Measurements from ENCODE around the gene GUCY1A2.
A peak's percentile ranks its signal among the peaks of the same experiment; 100 is the strongest.
"Not testable (repeated sequence)": the region's sequence is repeated elsewhere in the genome, so short reads cannot be mapped to it uniquely, and the experiment has no call there.

The GUCY1A2 gene

DNA sequence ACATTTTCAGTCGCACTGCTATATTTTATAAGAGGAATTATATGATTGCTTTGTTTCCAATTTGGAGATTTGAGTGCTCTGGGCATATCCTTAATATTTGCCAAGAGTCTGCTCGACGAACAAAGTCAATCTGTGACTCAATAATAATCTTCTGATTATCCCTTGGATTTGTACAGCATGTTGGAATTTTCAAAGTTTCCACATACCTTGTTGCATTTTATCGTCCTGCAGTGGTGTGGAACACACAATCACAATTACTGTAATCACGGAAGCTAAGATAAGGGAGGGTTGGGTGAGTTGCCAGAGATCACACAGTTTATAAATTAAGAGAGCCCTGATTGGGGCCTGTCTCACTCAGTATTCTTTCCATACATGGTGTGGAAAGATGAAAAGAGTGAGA, 189.3 kb downstream of the GUCY1A2 start:
- DNase-seq: no peak

- no peak for DNase-seq
Measured at GRCh38 chr11:106828576-106828975, 189.7 kb downstream of the GUCY1A2 start.

- DNase-seq: no peak
Measured at GRCh38 chr11:106827687-106828086, 190.6 kb downstream of the GUCY1A2 start.

- not testable (repeated sequence) for DNase-seq
Measured at GRCh38 chr11:106826558-106826957, 191.7 kb downstream of the GUCY1A2 start.

DNA sequence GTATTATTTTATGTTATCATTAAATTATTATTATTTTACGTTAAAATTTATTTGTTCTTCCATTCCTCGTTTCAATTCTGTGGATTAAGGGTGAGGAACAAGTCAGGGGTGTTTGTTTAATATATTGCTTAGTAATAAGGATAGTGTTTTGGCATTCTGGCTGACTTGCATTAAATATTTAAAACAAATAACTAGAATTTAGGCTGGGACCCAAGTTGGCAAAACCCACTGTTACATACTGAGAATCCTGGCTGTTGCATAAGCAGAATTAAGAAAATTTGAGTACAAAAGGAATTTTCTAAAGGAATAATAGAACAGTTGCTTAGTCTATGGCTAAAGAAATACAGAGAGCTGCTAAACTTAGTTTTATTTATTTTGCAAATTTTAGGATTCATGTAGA, 196.4 kb downstream of the GUCY1A2 start:
- no peak for DNase-seq

DNA sequence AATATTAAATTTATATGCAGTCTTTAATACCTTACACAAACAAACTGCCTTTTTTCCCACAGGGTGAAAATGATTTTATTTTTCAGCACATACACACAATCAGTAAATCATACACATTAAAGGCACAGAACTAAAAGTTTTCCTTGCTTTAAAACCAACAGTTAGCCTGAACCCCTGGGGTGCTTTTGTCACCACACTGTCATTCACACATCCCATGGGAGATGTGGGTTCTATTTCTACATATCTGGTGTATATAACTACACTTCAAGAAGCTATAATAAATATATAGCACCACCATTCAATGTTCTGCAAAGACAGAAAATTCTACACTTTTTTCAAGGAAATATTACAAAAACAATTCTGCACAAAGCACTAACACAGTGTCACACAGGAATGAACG, 197.0 kb downstream of the GUCY1A2 start:
- peak; percentile 9 for DNase-seq

GRCh38 chr11:106818443-106818842, 199.8 kb downstream of the GUCY1A2 start:
- DNase-seq: no peak

GRCh38 chr11:106815209-106815608, 203.1 kb downstream of the GUCY1A2 start:
- DNase-seq: no peak

DNA sequence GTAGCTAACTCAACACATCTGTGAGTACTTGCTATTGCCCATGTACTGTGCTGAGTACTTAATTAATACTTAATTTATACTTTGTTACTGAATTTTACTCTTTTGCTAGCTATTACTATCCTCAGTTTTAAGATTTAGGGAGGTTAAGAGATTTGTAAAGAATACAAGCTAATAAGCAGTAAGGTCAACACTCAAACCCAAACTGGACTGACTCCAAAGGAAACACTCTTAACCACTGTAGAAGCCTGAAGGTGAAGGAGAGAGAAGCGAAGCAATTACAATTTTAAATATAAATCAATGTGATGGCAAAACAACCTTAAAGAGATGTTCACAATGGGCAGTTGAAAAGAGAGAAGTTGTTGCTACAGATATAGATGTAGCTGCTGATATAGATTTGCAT, 204.5 kb downstream of the GUCY1A2 start:
- no peak for DNase-seq

DNA sequence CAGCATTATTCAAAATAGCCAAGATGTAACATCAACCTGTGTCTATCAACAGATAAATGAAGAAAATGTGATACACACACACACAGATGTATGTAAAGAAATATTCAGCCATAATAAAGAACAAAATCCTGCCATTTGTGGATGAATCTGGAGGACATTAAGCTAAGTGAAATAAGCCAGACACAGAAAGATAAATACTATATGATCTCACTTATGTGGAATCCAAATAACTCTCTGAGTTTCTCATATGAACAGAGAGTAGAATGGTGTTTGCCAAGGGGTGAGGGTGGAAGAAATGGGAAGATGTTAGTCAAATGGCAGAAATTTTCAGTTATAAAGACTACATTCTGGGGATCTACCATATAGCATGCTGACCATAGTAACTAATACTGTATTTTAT, 224.2 kb downstream of the GUCY1A2 start:
- DNase-seq: no peak

GRCh38 chr11:106789406-106789805, 228.9 kb downstream of the GUCY1A2 start:
- no peak for DNase-seq

GRCh38 chr11:106787454-106787853, 230.8 kb downstream of the GUCY1A2 start:
- DNase-seq: no peak

GRCh38 chr11:106785913-106786650, 232.2 kb downstream of the GUCY1A2 start:
- DNase-seq: no peak

- not testable (repeated sequence) for DNase-seq
Measured at GRCh38 chr11:106777302-106777701, 241.0 kb downstream of the GUCY1A2 start.

GRCh38 chr11:106770489-106771085, 247.7 kb downstream of the GUCY1A2 start:
- DNase-seq: no peak

DNA sequence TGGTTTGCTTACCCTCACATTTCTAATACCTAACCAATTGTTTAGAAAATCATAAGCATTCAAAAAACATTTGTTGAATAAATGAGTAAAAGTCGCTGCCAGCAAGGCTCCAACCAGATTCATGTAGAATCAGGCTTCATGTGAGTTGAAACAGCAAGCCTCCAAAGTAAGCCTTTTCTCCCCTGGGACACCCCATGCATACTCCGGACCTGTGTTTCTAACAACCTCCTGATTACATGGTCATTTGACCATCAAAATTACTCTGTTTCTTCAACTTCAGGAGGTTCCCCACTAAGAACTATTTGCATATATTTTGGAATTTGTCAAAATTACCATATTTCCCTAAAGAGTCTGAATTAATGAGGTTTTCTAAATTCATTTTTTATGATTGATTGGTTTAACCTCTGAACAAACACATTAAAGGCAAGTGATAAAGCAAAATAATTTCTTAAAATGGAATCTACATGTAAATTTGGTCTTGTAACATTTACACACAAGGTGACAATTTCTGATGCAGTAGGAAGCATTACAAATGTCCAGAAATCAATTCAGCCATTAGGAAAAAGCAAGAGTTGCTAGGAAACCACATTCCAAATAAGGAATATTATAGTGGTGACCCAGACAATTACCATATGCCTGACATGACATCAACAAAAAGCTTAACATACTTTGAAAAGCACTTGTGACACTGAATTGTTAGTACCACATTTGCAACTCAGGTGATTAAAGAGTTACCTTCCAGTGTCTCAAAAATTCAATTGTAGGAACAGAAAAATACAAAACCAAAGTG, 252.6 kb downstream of the GUCY1A2 start:
- no peak for DNase-seq

DNA sequence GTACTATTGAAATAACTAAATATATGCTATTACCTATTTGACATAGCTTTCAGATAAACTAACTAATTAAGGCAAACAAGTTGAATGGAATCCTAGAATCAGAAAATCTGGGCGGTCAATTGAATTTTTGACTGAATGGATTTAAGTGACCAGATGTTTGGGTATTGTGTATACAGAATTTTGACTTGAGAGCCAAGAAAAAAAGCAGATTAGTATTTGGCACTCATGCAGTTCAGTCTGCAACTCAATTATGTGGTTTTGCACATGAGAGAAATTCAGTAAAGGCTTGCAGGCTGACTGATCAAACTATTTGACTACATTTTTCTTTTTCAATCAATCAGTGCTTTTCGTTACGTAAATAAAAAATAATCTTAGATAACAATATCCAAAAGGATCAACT, 254.8 kb downstream of the GUCY1A2 start:
- no peak for DNase-seq

DNA sequence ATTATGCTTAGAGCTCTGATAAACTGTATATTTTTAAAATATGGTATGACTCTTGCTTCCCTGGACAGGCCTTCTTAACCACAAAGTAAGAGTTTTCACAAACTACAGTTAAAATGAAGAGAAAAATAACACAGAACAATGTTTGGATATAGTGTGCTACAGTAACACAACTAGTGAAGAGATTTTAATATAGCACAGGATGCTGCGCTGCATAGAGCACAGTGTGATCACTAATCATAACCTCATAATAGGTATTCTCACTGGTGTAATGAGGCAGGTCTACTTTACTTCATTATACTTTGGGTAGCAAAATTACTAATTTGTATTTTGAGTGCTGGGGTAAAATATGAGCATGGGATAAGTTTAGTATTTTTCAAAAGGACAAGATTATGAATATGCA, 256.5 kb downstream of the GUCY1A2 start:
- no peak for DNase-seq

GRCh38 chr11:106761240-106761639, 257.0 kb downstream of the GUCY1A2 start:
- no peak for DNase-seq

- DNase-seq: no peak
Measured at GRCh38 chr11:106748059-106748458, 270.2 kb downstream of the GUCY1A2 start.

DNA sequence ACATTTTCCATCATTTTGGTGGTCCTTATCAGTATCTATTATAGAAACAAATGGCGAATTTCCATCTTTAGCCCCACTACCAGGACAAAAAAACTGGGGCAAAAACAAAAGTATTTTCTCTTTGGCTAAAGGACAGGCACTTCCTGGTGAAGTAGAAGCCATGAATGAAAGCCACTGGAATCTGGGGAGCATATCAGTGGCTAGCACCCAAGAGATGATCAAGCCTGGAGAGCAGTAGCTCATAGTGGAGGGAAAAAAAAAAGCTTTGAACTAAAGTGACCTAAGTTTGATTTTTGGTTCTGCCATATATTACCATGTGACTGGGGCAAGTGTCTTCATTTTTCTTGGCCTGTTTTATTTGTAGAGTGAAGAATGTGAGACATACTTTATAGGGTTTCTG, 272.3 kb downstream of the GUCY1A2 start:
- DNase-seq: no peak

GRCh38 chr11:106733635-106734034, 284.6 kb downstream of the GUCY1A2 start:
- no peak for DNase-seq

- DNase-seq: no peak
Measured at GRCh38 chr11:106728859-106729258, 289.4 kb downstream of the GUCY1A2 start.

DNA sequence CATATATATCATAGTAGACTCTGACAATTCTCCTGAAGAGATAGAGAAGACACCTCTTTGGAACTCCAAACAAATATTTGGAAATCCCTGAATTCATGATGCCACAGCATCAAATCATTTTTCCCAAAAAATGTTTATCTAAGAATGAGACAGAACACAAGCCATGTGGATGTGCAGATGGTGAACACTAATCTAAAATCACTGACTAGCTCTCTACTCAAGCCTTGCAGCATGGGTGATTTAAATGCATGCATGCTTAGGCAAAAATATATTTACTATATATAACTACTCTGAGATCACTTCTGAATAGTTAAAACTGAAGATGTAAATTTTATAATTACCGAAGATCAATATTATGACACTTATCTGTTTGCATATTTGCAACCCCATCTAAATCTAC, 289.9 kb downstream of the GUCY1A2 start:
- DNase-seq: no peak

Data from NCI-H1417 treated with DMSO at 0.1 percent for 48 hours (cell line).